GM21423 (cell line): Measurements from ENCODE around the gene NT5DC4.

Experiments
- ATAC-seq: cut with Tn5 transposase; IDR thresholded peaks from one replicate; pipeline ENCODE4 v1.9.1; 2021; ENCODE audit warnings: mild to moderate bottlenecking, moderate library complexity; ENCODE audit not compliant: unreplicated experiment

The NT5DC4 gene

GRCh38 chr2:112782234-112782799, 61.5 kb downstream of the NT5DC4 start:
- ATAC-seq: peak; percentile 78

GRCh38 chr2:112783187-112783714, 62.4 kb downstream of the NT5DC4 start:
- ATAC-seq: no peak

GRCh38 chr2:112784199-112785189, 63.7 kb downstream of the NT5DC4 start, which contains the start of gene IL1A:
Gene IL1A (minus strand): TSS chr2:112784493. CDS start chr2:112783770, 723 bp downstream.
- no peak for ATAC-seq

GRCh38 chr2:112787294-112787693, 66.5 kb downstream of the NT5DC4 start:
- ATAC-seq: no peak

- no peak for ATAC-seq
Measured at GRCh38 chr2:112787729-112788393, 67.0 kb downstream of the NT5DC4 start.

GRCh38 chr2:112788653-112789052, 67.8 kb downstream of the NT5DC4 start:
- ATAC-seq: no peak
